Stimulated activated CD4-positive, alpha-beta T cell treated with anti-CD3 and anti-CD28 coated beads, Interleukin-4, amount 100 ng/mL, for 4 hours (primary cell): ENCODE results near the gene PTP4A1.
"Not testable (repeated sequence)": the region's sequence is repeated elsewhere in the genome, so short reads cannot be mapped to it uniquely, and the experiment has no call there.

Experiments
- DNase-seq, 2 experiments: peaks; one replicate each; pipeline ENCODE4 v3.0.0-alpha.2; 2020

PTP4A1 gene

GRCh38 chr6:63572044-63572746 lies at the start of gene PTP4A1, which contains the start of gene LOC128125822:
TSS of gene PTP4A1 (plus strand) at chr6:63572480. CDS start at chr6:63576881, 4,401 bp downstream.
TSS of gene LOC128125822 (plus strand) at chr6:63572480.
- peak; percentile 94 to 97 for DNase-seq

DNA sequence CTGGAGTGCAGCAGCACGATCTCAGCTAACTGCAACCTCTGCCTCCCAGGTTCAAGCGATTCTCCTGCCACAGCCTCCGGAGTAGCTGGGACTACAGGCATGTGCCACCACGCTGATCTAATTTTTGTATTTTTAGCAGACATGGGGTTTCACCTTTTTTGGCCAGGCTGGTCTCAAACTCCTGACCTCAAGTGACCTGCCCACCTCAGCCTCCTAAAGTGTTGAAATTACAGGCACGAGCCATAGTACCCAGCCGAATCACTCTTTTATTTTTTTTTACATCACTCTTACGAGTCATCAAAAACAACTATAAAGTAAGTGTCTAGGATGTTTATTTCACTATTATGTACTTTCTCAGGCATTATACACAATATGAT lies 49.4 kb upstream of the PTP4A1 start:
- not testable (repeated sequence) for DNase-seq

DNA sequence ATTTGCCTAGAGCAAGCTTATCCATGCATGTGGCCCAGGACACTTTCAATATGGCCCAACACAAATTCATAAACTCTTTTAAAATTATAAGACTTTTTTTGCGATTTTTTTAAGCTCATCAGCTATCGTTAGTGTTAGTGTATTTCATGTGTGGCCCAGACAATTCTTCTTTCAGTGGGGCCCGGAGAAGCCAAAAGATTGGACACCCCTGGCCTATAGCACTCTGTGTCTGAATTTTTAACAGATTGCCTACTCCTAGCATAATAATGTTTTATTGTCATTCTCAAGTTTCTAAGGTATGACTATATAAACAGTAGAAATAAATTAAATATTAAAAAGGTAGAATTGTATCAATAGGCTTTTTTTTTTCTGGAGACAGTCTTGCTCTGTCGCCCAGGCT lies 48.6 kb upstream of the PTP4A1 start:
- DNase-seq, result no peak

GRCh38 chr6:63525186-63525878 lies 46.9 kb upstream of the PTP4A1 start:
- DNase-seq, result no peak

GRCh38 chr6:63526931-63527330 lies 45.3 kb upstream of the PTP4A1 start:
- DNase-seq, result no peak

DNA sequence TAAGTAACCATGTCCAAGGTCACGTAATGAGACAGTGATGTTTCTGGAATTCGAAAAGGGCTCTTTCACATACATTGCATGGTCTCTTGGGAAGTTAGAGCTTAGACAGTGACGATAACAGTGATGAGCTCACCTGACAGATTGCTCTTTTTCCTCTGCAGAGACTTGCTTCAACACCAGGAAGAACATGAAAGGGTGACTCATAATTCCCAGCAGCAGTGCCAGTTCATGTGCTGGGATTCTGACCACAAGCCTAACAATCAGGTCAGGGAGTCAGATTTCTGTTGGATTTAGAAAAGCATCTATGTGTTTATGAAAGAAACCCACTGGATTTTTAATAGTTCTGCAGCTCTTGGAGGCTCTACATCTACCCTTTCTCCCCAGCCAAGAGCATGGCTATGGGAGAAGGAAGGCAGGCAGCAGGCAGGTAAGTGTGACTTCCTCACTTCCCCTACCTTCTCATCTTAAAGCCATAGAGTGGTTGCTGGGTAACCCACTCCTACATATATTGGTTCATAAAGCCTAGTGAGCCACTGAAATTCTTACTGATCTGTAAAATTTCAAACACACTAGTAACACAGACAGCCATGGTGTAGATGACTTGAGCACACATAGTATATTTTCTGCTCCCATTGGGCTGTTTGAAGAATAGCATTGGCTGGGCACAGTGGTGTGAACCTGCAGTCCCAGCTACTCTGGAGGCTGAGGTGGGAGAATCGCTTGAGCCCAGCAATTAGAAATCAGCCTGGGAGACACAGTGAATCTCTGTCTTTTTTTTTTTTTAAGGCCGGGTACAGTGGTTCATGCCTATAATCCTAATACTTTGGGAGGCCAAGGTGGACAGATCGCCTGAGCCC lies 44.4 kb upstream of the PTP4A1 start:
- no peak for DNase-seq

DNA sequence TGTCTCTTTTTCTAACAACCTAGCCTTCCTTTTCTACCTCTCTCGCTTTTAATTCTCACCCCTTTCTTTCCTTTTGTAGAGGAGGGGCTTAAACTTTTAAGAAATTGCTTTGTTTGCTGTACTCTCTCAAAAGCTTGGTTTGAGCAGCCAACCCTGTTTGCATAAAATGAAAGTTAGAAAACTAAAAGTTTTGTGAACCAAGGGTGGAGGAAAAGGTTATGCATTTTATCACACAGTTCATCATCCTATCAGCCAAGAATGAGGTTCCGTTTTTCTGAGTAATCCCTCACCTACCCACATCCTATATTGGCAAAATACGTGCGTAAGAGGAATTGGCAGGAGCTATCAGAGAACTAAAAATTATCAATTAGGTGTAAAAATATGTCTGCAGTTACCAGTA lies 42.8 kb upstream of the PTP4A1 start:
- DNase-seq, result no peak

- no peak for DNase-seq
Measured at GRCh38 chr6:63530182-63530581, 42.1 kb upstream of the PTP4A1 start.

DNA sequence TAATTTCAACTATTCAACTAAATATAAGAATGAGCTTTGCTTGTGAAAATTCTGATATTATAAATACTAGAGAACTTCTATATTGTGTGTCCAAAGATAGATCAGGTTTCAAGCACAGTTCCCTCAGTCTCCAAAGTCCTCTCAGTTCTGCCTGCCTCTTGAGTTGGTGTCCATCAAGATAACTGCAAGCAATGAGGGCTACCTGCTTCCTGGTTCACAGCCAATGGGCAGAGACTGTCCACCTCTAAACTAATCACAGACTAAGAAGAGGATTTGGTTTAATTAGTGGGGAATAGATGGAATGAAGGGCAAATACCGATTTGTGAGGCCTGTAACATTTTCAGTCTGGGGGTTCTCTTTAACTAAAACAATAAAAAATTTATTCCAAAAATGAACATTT lies 41.3 kb upstream of the PTP4A1 start:
- DNase-seq, result no peak

GRCh38 chr6:63533026-63533425 lies 39.3 kb upstream of the PTP4A1 start:
- no peak for DNase-seq

DNA sequence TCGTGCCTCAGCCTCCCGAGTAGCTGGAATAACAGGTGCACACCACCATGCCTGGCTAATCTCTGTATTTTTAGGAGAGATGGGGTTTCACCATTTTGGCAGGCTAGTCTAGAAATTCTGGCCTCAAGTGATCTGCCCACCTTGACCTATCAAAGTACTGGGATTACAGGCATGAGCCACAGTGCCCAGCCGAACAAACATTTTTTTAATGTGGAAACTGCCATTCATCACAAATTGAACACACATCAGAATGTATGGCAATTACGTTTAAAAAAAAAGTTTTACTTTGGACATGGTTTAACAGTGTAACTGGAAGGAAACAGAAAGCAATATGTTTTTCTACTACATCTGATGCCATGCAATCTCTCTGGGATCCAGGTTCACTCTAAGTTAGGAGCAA lies 38.3 kb upstream of the PTP4A1 start:
- no peak for DNase-seq

GRCh38 chr6:63537201-63537958 lies 34.9 kb upstream of the PTP4A1 start:
- DNase-seq, result no peak

GRCh38 chr6:63537959-63538300 lies 34.4 kb upstream of the PTP4A1 start:
- no peak for DNase-seq

DNA sequence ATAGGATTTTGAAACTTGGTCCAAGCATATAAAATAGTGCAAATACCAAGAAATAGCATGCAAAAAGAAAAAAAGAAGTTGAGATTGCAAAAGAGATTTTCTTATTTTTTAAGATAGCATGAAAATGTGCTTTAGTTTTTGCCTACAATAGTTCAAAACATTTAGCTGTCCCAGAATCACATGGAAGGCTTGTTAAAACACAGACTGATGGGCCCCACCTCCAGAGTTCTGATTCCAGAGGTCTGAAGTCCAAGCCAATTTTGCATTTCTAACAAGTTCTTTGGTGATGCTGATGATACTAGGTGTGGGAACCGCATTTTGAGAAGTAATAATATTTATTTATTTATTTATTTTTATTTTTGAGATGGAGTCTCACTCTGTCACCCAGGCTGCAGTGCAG lies 33.7 kb upstream of the PTP4A1 start:
- no peak for DNase-seq

- no peak for DNase-seq
Measured at GRCh38 chr6:63543001-63543400, 29.3 kb upstream of the PTP4A1 start.

DNA sequence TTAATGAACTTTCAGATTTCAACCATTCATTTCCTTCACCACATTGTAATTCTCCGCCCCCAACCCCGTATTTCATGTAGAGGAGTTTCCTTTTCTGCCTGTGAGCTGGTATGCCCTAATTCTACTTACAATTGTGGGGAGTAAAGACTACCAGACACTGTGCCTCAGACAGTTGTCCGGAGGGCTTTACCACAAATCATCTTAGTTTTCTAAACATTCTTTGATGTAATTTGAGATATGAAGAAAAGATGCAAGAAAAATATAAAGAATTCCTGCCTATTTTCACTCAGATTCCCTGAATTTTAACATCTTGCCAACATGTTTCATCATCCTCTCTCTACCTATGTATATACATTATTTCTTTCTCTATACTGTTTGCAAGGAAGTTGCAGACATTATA lies 28.3 kb upstream of the PTP4A1 start:
- no peak for DNase-seq

- no peak for DNase-seq
Measured at GRCh38 chr6:63546236-63546635, 26.0 kb upstream of the PTP4A1 start.

- no peak for DNase-seq
Measured at GRCh38 chr6:63546697-63547096, 25.6 kb upstream of the PTP4A1 start.

GRCh38 chr6:63549076-63549475 lies 23.2 kb upstream of the PTP4A1 start:
- no peak for DNase-seq

DNA sequence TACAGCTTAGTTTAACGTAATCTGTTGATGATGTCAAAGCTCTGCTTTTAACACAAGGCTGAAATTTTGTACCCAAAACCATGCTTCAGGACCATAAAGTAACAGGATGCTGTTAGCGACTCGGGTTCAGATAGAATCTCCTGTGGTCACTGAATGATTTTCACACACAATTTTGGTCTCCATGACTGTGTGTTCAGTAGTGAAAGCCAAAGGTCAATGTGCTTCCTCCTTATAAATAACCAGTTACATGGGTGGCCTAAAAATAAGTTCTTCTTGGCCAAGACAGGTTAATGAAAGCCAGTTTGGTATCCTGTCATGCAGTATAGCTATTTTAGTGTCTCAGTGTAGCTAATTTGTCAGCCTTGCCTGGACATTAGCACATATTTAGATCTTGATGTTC lies 19.1 kb upstream of the PTP4A1 start:
- DNase-seq, result no peak

DNA sequence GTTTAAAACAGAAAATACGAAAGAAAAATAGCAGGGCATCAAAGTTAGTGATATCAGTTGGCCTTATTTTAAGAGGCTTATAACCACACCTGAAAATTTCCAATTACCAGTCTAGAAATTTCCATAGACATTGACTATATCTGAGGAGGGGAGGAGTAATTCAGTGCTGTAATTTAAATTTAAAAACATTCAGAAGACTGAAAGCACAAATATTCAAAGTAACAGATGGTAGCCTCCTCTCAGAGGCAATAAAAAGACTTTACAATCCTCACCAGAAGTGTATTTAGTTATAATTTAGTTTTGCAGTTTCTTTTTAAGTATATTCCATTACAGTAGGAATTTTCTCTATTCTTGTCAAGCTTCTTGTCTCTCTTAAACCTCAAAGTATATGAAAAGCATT lies 18.4 kb upstream of the PTP4A1 start:
- DNase-seq, result no peak

- DNase-seq, result no peak
Measured at GRCh38 chr6:63554782-63555181, 17.5 kb upstream of the PTP4A1 start.

DNA sequence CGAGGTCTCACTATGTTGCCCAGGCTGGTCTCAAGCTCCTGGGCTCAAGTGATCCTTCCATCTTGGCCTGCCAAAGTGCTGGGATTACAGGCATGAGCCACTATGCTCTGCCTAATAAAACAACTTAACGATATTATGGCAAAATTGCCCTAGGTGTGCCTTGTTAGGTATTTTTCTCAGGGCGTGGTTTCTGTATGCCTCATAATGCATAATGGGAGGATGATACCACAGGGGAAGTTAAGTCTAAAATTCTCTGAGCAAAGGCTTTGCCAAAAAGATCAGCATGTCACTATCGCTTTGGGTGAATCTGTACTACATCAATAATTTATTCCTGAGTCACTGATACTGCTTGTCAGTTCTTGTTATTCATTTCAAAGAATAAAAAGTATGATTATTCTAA lies 15.9 kb upstream of the PTP4A1 start:
- no peak for DNase-seq
